GM23248 (cell line): Measurements from ENCODE around the gene TBC1D30. TPM values are rescaled to one million over a fixed set of nuclear protein-coding genes. Genes with fewer than 3 reads are reported as not detected.

Experiments used
- DNase-seq: peaks from one replicate; pipeline ENCODE4 v3.0.0-alpha.2; 2015
- H2AFZ ChIP-seq: fragments of 200-600 bp; sonication (generic); 2 replicates; pipeline ENCODE4 v1.6.1; 2016; ENCODE audit warnings: antibody characterized with exemption
- H3F3A ChIP-seq: fragments of 200-600 bp; sonication (generic); 2 replicates; pipeline ENCODE4 v1.6.1; 2016; ENCODE audit warnings: mild to moderate bottlenecking, antibody characterized with exemption, mixed run types; ENCODE audit not compliant: insufficient read depth
- H3K27ac ChIP-seq: fragments of 200-600 bp; sonication (generic); 2 replicates; pipeline ENCODE4 v1.5.1; 2016; ENCODE audit warnings: mild to moderate bottlenecking
- H3K27me3 ChIP-seq: fragments of 200-600 bp; sonication (generic); replicated peaks from 2 replicates; pipeline ENCODE4 v1.6.1; 2016; ENCODE audit warnings: mild to moderate bottlenecking; ENCODE audit not compliant: insufficient read depth
- H3K36me3 ChIP-seq: fragments of 200-600 bp; sonication (generic); 2 replicates; pipeline ENCODE4 v1.6.1; 2016; ENCODE audit warnings: low read depth, mild to moderate bottlenecking
- H3K4me1 ChIP-seq: fragments of 200-600 bp; sonication (generic); 2 replicates; pipeline ENCODE4 v1.6.1; 2016; ENCODE audit warnings: mild to moderate bottlenecking; ENCODE audit not compliant: insufficient read depth
- H3K4me2 ChIP-seq: fragments of 200-600 bp; sonication (generic); one replicate; pipeline ENCODE4 v1.6.1; 2016; ENCODE audit warnings: mild to moderate bottlenecking; ENCODE audit not compliant: unreplicated experiment
- H3K4me3 ChIP-seq: fragments of 200-600 bp; sonication (generic); 2 replicates; pipeline ENCODE4 v1.5.1; 2016; ENCODE audit warnings: mild to moderate bottlenecking
- H3K79me2 ChIP-seq: fragments of 200-600 bp; sonication (generic); 2 replicates; pipeline ENCODE4 v1.6.1; 2016; ENCODE audit warnings: mild to moderate bottlenecking; ENCODE audit not compliant: insufficient read depth
- H3K9ac ChIP-seq: fragments of 200-600 bp; sonication (generic); 2 replicates; pipeline ENCODE4 v1.6.1; 2016; ENCODE audit warnings: mild to moderate bottlenecking
- H3K9me2 ChIP-seq: fragments of 200-600 bp; sonication (generic); 2 replicates; pipeline ENCODE4 v1.6.1; 2016; ENCODE audit warnings: mixed run types, mild to moderate bottlenecking, moderate library complexity; ENCODE audit not compliant: insufficient read depth
- H3K9me3 ChIP-seq: fragments of 200-600 bp; sonication (generic); one replicate; pipeline ENCODE4 v1.6.1; 2017; ENCODE audit warnings: low read depth
- H4K20me1 ChIP-seq: fragments of 200-600 bp; sonication (generic); 2 replicates; pipeline ENCODE4 v1.6.0; 2016; ENCODE audit not compliant: insufficient read depth
- EZH2 ChIP-seq: fragments of 200-600 bp; sonication (generic); IDR thresholded peaks from 2 replicates; pipeline ENCODE4 v1.6.1; 2018; ENCODE audit warnings: antibody characterized with exemption, mild to moderate bottlenecking; ENCODE audit not compliant: insufficient read depth, poor library complexity, severe bottlenecking
- EZH2phosphoT487 ChIP-seq: fragments of 200-600 bp; sonication (generic); IDR thresholded peaks from 2 replicates; pipeline ENCODE4 v1.6.1; 2018; ENCODE audit warnings: antibody characterized with exemption, moderate library complexity, mild to moderate bottlenecking, low read depth; ENCODE audit not compliant: insufficient read depth
- WGBS, 2 experiments: methylation state at CpG; one replicate each; pipeline ENCODE4 v1.1.6; 2015 to 2017; ENCODE audit warnings: low lambda C conversion rate in 2 of 2, low coverage in 1 of 2; ENCODE audit errors: missing lambda C conversion rate in 2 of 2; 5-methylcytosine and 5-hydroxymethylcytosine counted together
- in situ Hi-C: fragments of 300-500 bp; cut with MboI; formaldehyde crosslinking; loops from 2 replicates; pipeline ENCODE4 v1.15.0; 2020
- polyA plus RNA-seq: library from polyadenylated mRNA; unstranded; fragments of >200 nt; fragmentation: Nextera tagmentation; extraction: Ambion mirVana; gene quantifications from 2 replicates; pipeline ENCODE4 v1.2.1, GENCODE V29; 2016
- total RNA-seq: library from RNA; depleted of rRNA; stranded (reverse); fragments of >200 nt; shearing (Covaris generic); gene quantifications from 2 replicates; pipeline ENCODE4 v1.2.3, GENCODE V29; 2014

The TBC1D30 gene
- total and polyA plus RNA-seq, 2 experiments from 2014 or later: 0.49 TPM; not detected in 1

DNA sequence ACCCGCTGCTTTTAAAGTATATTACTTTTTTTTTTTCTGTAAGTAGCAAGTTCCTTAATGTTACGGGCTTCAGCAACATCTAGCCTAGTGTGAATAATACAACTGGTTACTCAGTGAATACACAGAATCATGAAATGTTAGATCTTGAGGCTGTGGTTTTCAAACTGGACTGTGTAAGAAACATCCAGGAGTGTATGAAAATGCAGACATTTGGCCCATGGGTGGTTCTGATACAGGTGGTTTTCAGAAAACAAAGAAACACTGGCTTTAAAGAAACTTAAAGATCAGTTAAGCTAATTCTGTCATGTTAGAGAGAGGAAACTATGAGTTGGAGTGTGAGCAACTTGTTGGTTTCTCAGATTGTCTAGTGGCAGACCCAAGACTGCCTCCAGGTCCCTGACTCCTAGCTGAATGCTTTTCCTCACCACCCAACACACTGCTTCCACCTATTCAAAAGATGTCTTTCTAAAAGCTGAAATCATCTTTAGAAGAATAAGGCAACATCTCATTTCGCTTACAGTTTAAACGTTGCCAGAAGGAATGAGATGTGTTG lies 36.1 kb downstream of the TBC1D30 start:
- TF ChIP-seq EZH2phosphoT487: no peak
- no peak for TF ChIP-seq EZH2
- Histone ChIP-seq H3K36me3 (no peaks in the 10 kb centered on the region), H3K9me2 (no peaks in the 10 kb centered on the region), H2AFZ (no peak overlapping the region), H3K27me3 (peaks cover 51% of the 10 kb centered on the region), H3K27ac (no peak overlapping the region), H3K79me2 (no peaks in the 10 kb centered on the region), H4K20me1 (no peaks in the 10 kb centered on the region), H3K4me2 (no peak overlapping the region), H3F3A (no peaks in the 10 kb centered on the region), H3K9me3 (no peaks in the 10 kb centered on the region), H3K9ac (no peak overlapping the region), H3K4me3 (no peak overlapping the region), H3K4me1 (no peaks in the 10 kb centered on the region)
- in situ Hi-C loops: no loop called here
- no peak for DNase-seq
- 51 to 62% methylated on average over 4 of the region's 4 CpGs for WGBS, 2 experiments

DNA sequence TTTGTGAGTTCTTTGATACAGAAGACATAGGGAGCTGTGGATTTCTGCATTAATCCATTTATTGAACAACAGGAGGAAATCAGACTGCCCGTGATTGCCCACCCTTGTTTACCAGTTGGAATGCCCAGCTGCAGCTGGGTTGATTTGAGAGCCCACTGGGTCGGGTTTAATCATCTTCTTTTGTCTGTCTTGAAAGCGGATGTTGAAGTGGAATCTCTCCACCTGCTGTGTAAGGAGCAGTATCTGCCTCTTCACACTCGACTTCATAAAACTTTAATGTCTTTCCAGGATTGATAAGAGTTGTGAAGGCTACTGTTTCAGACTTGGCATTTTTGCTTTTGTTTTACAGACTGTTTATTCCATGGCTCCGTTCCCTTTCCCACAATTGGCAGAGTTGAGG lies 39.9 kb downstream of the TBC1D30 start:
- no peaks in the 10 kb centered on the region for H3K9me2 ChIP-seq
- no peaks in the 10 kb centered on the region for H4K20me1 ChIP-seq
- TF ChIP-seq EZH2phosphoT487: no peak
- no peak for TF ChIP-seq EZH2
- in situ Hi-C loops: no loop called here
- H3K4me3 ChIP-seq: no peak overlapping the region
- DNase-seq: no peak
- peaks cover 70% of the 10 kb centered on the region for H3K27me3 ChIP-seq
- no peak overlapping the region for H2AFZ ChIP-seq
- no peaks in the 10 kb centered on the region for H3K9me3 ChIP-seq
- H3F3A ChIP-seq: no peaks in the 10 kb centered on the region
- no peak overlapping the region for H3K9ac ChIP-seq
- no peaks in the 10 kb centered on the region for H3K4me1 ChIP-seq
- WGBS, 2 experiments: 45 to 51% methylated on average over 5 of the region's 5 CpGs
- no peak overlapping the region for H3K4me2 ChIP-seq
- no peak overlapping the region for H3K27ac ChIP-seq
- H3K36me3 ChIP-seq: no peaks in the 10 kb centered on the region
- no peaks in the 10 kb centered on the region for H3K79me2 ChIP-seq

- Histone ChIP-seq H3K79me2 (no peaks in the 10 kb centered on the region), H3K27me3 (peaks cover 65% of the 10 kb centered on the region), H4K20me1 (no peaks in the 10 kb centered on the region), H3K9me3 (no peaks in the 10 kb centered on the region), H3K27ac (no peak overlapping the region), H3K4me3 (no peak overlapping the region), H2AFZ (no peak overlapping the region), H3K4me1 (no peaks in the 10 kb centered on the region), H3K9ac (no peak overlapping the region), H3F3A (no peaks in the 10 kb centered on the region), H3K9me2 (no peaks in the 10 kb centered on the region), H3K36me3 (no peaks in the 10 kb centered on the region), H3K4me2 (no peak overlapping the region)
- TF ChIP-seq EZH2: no peak
- DNase-seq: no peak
- WGBS, 2 experiments: 66 to 72% methylated on average over 17 of the region's 17 CpGs
- in situ Hi-C loops: loop anchor here (25.0 kb wide), 1 partner anchor 237 kb away; the partner anchor contains the start of gene WIF1
Observed at GRCh38 chr12:64875186-64875585, 50.7 kb downstream of the TBC1D30 start.

DNA sequence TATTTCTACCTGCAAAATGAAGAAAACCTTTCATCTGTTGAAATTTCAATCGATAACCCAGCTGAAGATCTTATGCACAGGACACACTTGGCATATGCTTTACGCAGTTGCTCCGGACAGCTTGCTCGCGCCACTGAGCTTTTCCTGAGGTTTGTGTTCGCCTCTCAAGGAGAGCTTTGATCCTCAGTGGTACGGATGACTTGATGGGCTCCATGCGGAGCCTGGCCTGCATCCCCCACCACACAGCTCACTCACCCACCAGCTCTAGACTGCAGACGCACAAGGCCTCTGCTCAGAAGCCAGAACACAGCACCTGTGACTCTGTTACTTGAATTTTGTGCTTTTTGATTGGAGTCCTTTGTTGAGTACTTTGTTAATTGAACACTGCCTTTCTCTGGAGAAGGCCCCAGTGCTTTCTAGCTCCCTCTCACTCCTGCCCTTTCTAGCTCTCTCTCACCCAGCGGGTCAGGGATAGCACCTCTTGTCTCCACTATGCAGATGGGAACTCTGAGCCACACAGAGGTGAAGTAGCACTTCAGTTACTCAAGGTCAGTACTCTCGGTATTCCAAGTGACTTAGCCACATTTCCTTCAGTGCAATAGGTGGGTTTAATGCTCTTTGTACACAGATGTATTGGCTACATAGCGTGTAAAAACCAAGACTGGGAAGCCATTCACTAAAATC lies 52.1 kb downstream of the TBC1D30 start:
- in situ Hi-C loops: loop anchor here (25.0 kb wide), 1 partner anchor 236 kb away; the partner anchor contains the start of gene WIF1
- no peak overlapping the region for H2AFZ ChIP-seq
- H3K27ac ChIP-seq: no peak overlapping the region
- DNase-seq: no peak
- H3K4me2 ChIP-seq: no peak overlapping the region
- WGBS, 2 experiments: 71 to 74% methylated on average over 12 of the region's 12 CpGs
- no peaks in the 10 kb centered on the region for H3K36me3 ChIP-seq
- H4K20me1 ChIP-seq: no peaks in the 10 kb centered on the region
- H3K4me3 ChIP-seq: no peak overlapping the region
- H3F3A ChIP-seq: no peaks in the 10 kb centered on the region
- no peaks in the 10 kb centered on the region for H3K9me3 ChIP-seq
- TF ChIP-seq EZH2phosphoT487: no peak
- TF ChIP-seq EZH2: no peak
- H3K79me2 ChIP-seq: no peaks in the 10 kb centered on the region
- no peaks in the 10 kb centered on the region for H3K9me2 ChIP-seq
- no peak overlapping the region for H3K9ac ChIP-seq
- H3K4me1 ChIP-seq: no peaks in the 10 kb centered on the region
- peaks cover 59% of the 10 kb centered on the region for H3K27me3 ChIP-seq
